ENCODE measurements around the gene ATXN7L1.
A peak's percentile ranks its signal among the peaks of the same experiment; 100 is the strongest.

ATXN7L1 gene

DNA sequence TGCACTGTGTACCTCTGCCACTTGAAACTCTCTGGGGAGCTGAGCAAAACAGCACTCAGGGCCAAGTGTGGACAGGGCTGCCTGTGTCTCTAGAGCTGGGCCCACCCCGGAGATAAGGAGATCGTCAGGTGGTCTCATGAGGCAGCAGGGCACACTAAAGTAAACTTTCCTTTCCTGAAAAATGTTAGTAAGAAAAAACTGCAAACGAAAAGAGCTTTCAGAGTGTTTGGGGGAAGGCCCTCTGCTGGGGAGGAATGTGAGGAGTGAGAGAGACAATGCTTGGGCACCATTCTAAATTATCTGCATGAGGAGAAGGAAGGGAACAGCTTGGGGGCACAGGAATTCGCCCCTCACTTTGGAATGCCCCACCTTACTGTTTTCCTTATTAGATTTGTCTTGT is 127.7 kb downstream of the ATXN7L1 start:
- TF ChIP-seq FOXM1 (IDR thresholded peaks at IDR 0.05; ENCODE audit: borderline replicate concordance, low read depth) = no peak

DNA sequence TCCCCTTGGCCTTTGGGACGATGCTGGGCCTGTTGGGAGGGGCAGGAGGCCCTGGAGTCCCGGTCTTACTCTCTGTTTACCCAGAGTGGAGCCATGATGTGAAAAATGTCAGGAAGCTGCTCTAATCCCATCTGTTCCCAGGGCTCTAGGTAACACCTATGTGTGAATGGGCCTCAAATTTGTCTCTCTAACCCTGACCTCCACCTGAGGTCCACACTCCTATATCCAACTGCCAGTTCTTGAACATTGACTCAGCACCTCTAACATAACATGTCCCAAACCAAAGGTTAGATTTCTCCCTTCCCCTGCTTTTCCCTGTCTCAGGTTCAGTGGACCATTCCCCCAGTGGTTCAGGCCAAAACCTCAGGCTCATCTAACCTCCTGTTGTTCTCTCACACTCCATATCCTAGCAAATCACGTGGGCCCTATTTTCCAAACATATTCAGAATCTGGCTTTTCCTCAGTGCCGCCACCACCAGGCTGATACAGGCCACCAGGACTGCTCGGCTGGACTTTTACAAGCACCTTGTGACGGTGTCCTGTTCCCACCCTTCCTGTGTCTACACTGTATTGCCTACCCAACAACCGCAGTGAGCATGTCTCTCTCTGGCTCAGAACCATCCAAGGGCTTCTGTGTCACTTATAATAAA is 130.6 kb downstream of the ATXN7L1 start:
- no peak for TF ChIP-seq CREB1 (IDR thresholded peaks at IDR 0.05; ENCODE audit: low read depth)
- no peak for TF ChIP-seq TEAD4 (IDR thresholded peaks at IDR 0.05)
- no peak for TF ChIP-seq NFIC (IDR thresholded peaks at IDR 0.05)

DNA sequence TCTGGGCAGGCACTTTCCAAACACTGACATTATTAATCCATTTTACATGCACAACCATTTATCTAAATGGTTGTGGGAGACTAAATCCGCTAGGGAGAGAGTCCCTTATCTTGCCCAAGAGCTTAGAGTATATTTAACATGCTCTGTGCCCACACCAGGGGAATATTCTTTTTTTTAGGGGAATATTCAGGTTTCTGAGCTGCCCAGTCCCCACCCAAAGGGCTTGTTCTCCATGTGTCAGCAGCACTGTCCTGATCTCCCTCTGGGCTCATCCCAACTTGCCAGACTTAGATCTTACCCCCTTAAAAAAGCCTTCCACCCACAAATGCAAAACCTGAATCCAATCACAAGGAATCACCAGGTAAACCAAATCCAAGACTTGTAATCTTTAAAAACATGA is 132.1 kb downstream of the ATXN7L1 start:
- TF ChIP-seq FOXM1 (IDR thresholded peaks at IDR 0.05; ENCODE audit: borderline replicate concordance, low read depth) = no peak
- no peak for TF ChIP-seq EP300 (IDR thresholded peaks at IDR 0.05; ENCODE audit: borderline replicate concordance)
- no peak for TF ChIP-seq CREB1 (IDR thresholded peaks at IDR 0.05; ENCODE audit: low read depth)
- TF ChIP-seq, protein P1, sequence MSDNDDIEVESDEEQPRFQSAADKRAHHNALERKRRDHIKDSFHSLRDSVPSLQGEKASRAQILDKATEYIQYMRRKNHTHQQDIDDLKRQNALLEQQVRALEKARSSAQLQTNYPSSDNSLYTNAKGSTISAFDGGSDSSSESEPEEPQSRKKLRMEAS (IDR thresholded peaks at IDR 0.05) = no peak
- no peak for TF ChIP-seq CEBPB (IDR thresholded peaks at IDR 0.05)
- TF ChIP-seq EGR1 (IDR thresholded peaks at IDR 0.05) = no peak
- no peak for TF ChIP-seq TCF12 (IDR thresholded peaks at IDR 0.05; ENCODE audit: low read depth)
- no peak for TF ChIP-seq TEAD4 (IDR thresholded peaks at IDR 0.05)
- no peak for TF ChIP-seq NFIC (IDR thresholded peaks at IDR 0.05)
- TF ChIP-seq ZBTB7A (IDR thresholded peaks at IDR 0.05; ENCODE audit: low read depth) = no peak
- TF ChIP-seq, protein P2, sequence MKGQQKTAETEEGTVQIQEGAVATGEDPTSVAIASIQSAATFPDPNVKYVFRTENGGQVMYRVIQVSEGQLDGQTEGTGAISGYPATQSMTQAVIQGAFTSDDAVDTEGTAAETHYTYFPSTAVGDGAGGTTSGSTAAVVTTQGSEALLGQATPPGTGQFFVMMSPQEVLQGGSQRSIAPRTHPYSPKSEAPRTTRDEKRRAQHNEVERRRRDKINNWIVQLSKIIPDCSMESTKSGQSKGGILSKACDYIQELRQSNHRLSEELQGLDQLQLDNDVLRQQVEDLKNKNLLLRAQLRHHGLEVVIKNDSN (IDR thresholded peaks at IDR 0.05) = no peak
- no peak for TF ChIP-seq YY1 (IDR thresholded peaks at IDR 0.05; ENCODE audit: low read depth)
- TF ChIP-seq RAD21 (IDR thresholded peaks at IDR 0.05; ENCODE audit: low read depth) = no peak
- no peak for TF ChIP-seq REST (IDR thresholded peaks at IDR 0.05; ENCODE audit: low read depth)
- TF ChIP-seq TAF1 (IDR thresholded peaks at IDR 0.05; ENCODE audit: low read depth) = no peak

DNA sequence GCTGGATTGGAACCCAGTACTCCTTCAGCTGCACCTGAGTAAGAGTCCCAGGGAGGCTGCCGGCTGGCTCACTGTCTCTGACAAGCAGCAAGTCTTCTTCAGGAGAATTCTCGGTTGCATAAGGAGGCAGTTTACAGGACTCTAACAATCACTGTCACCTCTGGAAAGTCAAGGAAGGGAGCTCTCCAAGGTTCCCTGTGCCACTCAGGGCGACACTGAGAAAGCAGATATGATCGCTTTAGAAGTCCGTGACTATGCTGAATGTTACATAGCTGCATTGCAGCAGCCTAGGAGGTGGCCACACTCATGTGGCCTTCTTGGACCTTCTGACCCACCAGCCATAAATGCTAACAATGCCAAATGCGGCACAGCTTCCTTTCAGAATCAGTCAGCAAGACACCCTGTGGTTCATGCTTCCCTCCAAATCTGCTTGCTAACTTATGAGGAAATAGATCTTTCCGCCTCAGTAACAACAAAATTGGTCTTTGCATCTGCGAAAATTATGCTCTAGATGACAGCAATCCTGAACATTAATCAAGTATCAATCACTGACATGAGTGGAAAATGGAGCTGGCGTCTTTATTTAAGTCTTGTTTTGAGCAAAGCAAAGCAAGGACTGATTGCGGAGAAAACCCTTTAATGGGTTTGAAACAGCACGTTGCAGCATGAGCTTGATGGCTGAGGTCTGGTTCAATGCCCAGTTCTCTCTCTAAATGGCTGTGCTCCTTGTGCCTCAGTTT is 132.9 kb downstream of the ATXN7L1 start:
- TF ChIP-seq FOXM1 (IDR thresholded peaks at IDR 0.05; ENCODE audit: borderline replicate concordance, low read depth) = no peak
- peak; percentile 81 for TF ChIP-seq REST (IDR thresholded peaks at IDR 0.05; ENCODE audit: low read depth)

DNA sequence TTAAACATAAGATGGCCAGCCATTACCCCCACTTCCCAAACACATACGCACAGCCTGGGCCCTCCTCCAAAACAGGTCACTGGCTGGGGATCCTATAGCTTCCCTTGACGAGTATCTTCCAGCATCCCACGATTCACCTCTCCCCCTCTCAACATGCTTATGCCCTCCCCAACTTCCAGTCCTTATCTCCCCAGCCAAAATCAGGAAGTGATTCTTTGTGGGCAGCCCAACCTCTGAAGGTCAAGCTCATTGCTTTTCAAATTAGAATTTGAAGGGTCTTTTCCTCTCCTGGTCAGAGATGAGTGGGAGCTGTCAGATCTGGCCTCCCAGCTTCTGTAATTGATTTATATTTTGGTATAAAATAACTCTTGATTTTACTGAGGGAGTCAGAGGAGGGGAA is 133.6 kb downstream of the ATXN7L1 start:
- TF ChIP-seq CEBPB (IDR thresholded peaks at IDR 0.05) = no peak
- TF ChIP-seq, protein P1 (IDR thresholded peaks at IDR 0.05) = no peak
- no peak for TF ChIP-seq EGR1 (IDR thresholded peaks at IDR 0.05)
- TF ChIP-seq REST (IDR thresholded peaks at IDR 0.05; ENCODE audit: low read depth) = no peak
- no peak for TF ChIP-seq FOXM1 (IDR thresholded peaks at IDR 0.05; ENCODE audit: borderline replicate concordance, low read depth)
- TF ChIP-seq, protein P2 (IDR thresholded peaks at IDR 0.05) = no peak
- no peak for TF ChIP-seq YY1 (IDR thresholded peaks at IDR 0.05; ENCODE audit: low read depth)
- TF ChIP-seq TAF1 (IDR thresholded peaks at IDR 0.05; ENCODE audit: low read depth) = no peak
- no peak for TF ChIP-seq EP300 (IDR thresholded peaks at IDR 0.05; ENCODE audit: borderline replicate concordance)
- TF ChIP-seq RAD21 (IDR thresholded peaks at IDR 0.05; ENCODE audit: low read depth) = no peak
- TF ChIP-seq TCF12 (IDR thresholded peaks at IDR 0.05; ENCODE audit: low read depth) = no peak
- TF ChIP-seq CREB1 (IDR thresholded peaks at IDR 0.05; ENCODE audit: low read depth) = no peak
- no peak for TF ChIP-seq NFIC (IDR thresholded peaks at IDR 0.05)
- TF ChIP-seq TEAD4 (IDR thresholded peaks at IDR 0.05) = no peak
- TF ChIP-seq ZBTB7A (IDR thresholded peaks at IDR 0.05; ENCODE audit: low read depth) = no peak

All from Ishikawa (cell line).